Breast epithelium (tissue), 3 donors: Measurements from ENCODE around the gene MSLN.

Source experiments
- POLR2A ChIP-seq: fragments of 450-650 bp; IDR thresholded peaks from one replicate; pipeline ENCODE4 v1.6.1; 2016; ENCODE audit warnings: antibody characterized with exemption, mild to moderate bottlenecking, moderate library complexity
- POLR2AphosphoS5 ChIP-seq, 3 donors: sonication (generic); formaldehyde crosslinking; IDR thresholded peaks; one replicate each; pipeline ENCODE4 v1.6.1; 2017; ENCODE audit warnings: antibody characterized with exemption in 3 of 3
- TF ChIP-seq, protein P1 (sequence below), 3 donors: fragments of 450-650 bp; IDR thresholded peaks; one replicate each; pipeline ENCODE4 v1.5.1; 2016 to 2017; ENCODE audit warnings: antibody characterized with exemption in 3 of 3, mild to moderate bottlenecking in 3 of 3, moderate library complexity in 3 of 3

- TF ChIP-seq POLR2A: no peak
- TF ChIP-seq, protein P1, sequence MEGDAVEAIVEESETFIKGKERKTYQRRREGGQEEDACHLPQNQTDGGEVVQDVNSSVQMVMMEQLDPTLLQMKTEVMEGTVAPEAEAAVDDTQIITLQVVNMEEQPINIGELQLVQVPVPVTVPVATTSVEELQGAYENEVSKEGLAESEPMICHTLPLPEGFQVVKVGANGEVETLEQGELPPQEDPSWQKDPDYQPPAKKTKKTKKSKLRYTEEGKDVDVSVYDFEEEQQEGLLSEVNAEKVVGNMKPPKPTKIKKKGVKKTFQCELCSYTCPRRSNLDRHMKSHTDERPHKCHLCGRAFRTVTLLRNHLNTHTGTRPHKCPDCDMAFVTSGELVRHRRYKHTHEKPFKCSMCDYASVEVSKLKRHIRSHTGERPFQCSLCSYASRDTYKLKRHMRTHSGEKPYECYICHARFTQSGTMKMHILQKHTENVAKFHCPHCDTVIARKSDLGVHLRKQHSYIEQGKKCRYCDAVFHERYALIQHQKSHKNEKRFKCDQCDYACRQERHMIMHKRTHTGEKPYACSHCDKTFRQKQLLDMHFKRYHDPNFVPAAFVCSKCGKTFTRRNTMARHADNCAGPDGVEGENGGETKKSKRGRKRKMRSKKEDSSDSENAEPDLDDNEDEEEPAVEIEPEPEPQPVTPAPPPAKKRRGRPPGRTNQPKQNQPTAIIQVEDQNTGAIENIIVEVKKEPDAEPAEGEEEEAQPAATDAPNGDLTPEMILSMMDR (IDR thresholded peaks at IDR 0.05): no peak
- TF ChIP-seq POLR2AphosphoS5 (IDR thresholded peaks at IDR 0.05): no peak
Observed at GRCh38 chr16:728131-728889, 32.2 kb upstream of the MSLN start.
